ENCODE measurements around the gene GPR39. TPM values are rescaled to one million over a fixed set of nuclear protein-coding genes. Genes with fewer than 3 reads are reported as not detected.

Gene GPR39
- total RNA-seq, 2 experiments from 2014 or later = not detected

DNA sequence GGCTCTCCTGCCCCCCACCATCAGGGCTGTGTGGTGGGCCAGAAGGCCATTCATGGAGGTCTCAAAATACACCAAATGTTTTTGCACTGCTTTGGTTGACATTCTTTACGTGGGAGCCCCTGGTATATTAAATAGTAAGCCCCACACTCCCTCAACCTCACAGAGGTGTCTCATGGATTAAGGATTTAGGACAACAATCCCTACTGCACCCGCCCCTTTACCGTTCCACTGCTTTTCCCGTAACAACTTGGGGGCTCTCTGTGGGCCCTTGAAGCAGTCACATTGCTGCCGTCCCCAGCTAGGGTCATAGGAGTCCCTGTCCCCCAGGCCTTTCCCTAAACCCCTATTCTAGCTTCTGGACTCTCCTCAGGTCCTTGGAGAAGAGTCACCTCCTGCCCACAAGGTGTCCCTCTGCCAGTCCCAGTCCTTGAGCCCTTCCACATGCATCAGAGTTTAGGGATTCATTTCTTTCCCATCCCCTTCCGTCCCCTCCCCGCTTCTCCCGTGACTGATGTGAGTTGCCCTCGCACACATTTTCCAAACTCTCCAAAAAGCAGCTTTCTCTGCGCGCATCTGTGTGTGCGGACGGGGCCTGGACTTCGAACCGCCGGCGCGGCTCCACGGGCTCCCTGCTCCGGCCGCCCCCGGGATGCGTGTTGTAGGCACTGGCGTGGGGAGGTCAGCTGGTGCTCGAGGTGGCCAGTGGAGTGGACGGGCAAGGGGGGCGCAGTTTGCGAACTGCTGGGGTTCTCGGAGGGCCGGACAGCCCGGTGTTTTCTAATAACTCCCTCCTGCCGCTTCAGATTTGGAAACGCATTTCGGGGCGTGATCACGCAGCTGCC, 168.6 kb downstream of the GPR39 start:
- DNase-seq = no peak
- no peaks in the 10 kb centered on the region for H3K27me3 Mint-ChIP-seq
- H3K36me3 Mint-ChIP-seq (ENCODE audit: low read depth) = no peaks in the 10 kb centered on the region
- H3K27ac Mint-ChIP-seq = no peak overlapping the region
- TF ChIP-seq, protein P1, sequence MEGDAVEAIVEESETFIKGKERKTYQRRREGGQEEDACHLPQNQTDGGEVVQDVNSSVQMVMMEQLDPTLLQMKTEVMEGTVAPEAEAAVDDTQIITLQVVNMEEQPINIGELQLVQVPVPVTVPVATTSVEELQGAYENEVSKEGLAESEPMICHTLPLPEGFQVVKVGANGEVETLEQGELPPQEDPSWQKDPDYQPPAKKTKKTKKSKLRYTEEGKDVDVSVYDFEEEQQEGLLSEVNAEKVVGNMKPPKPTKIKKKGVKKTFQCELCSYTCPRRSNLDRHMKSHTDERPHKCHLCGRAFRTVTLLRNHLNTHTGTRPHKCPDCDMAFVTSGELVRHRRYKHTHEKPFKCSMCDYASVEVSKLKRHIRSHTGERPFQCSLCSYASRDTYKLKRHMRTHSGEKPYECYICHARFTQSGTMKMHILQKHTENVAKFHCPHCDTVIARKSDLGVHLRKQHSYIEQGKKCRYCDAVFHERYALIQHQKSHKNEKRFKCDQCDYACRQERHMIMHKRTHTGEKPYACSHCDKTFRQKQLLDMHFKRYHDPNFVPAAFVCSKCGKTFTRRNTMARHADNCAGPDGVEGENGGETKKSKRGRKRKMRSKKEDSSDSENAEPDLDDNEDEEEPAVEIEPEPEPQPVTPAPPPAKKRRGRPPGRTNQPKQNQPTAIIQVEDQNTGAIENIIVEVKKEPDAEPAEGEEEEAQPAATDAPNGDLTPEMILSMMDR (IDR thresholded peaks at IDR 0.05) = no peak
- CTCF ChIA-PET = no interaction called here
- no peaks in the 10 kb centered on the region for H3K9me3 Mint-ChIP-seq
- H3K4me1 Mint-ChIP-seq (ENCODE audit: low read depth) = no peaks in the 10 kb centered on the region
- no peak overlapping the region for H3K4me3 Mint-ChIP-seq
- POLR2A ChIA-PET = no interaction called here
- ATAC-seq = no peak
- intact Hi-C loops (cut with micrococcal nuclease) = no loop called here

DNA sequence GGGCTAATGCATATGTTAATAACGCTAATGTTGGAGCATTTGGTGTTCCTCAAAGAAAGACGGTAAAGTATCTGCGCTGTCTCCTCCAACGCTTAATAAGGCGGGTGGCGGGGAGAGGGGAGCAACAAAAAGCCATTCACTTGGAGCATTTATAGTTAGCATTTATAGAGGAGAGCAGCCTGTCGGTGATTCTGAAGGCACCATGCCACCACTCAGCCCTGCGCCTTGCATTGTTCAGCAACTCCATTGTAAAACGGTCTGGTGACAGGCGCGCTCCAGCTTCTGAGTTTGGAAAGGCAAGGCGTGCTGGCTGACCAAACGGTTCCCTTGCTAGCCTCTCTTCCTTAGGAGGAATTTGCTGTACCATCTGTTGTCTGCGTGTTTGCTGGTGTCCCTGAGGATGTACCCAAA, 169.5 kb downstream of the GPR39 start:
- intact Hi-C loops (cut with micrococcal nuclease) = no loop called here
- H3K36me3 Mint-ChIP-seq (ENCODE audit: low read depth) = no peaks in the 10 kb centered on the region
- H3K4me3 Mint-ChIP-seq = no peak overlapping the region
- no peaks in the 10 kb centered on the region for H3K27me3 Mint-ChIP-seq
- CTCF ChIA-PET = no interaction called here
- H3K27ac Mint-ChIP-seq = no peak overlapping the region
- H3K9me3 Mint-ChIP-seq = no peaks in the 10 kb centered on the region
- ATAC-seq (no peak), DNase-seq (no peak)
- POLR2A ChIA-PET = no interaction called here
- no peaks in the 10 kb centered on the region for H3K4me1 Mint-ChIP-seq (ENCODE audit: low read depth)
- TF ChIP-seq, protein P1 (IDR thresholded peaks at IDR 0.05) = no peak

DNA sequence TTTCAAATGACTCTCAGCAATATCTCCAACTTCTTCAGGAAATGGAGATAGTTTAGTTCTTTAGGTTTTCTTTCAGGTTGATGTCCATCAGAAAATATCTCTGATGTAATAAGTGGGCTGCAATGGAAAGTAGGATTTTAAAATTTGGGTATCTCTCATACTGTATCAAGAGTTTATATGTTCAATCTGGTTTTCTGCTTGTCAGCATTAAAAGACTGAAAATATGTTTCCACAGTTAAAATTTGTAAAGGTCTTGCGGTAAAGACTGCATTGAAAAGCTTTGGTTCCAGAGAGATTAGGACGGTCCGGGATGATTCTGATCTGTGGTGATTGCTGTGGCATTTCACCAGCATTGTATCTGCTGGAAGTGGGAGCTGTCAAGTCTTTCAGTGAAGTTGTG, 170.2 kb downstream of the GPR39 start:
- Mint-ChIP-seq H3K36me3 (ENCODE audit: low read depth) (no peaks in the 10 kb centered on the region), H3K4me1 (ENCODE audit: low read depth) (no peaks in the 10 kb centered on the region), H3K27ac (no peak overlapping the region), H3K9me3 (no peaks in the 10 kb centered on the region), H3K4me3 (no peak overlapping the region), H3K27me3 (no peaks in the 10 kb centered on the region)
- TF ChIP-seq, protein P1 (IDR thresholded peaks at IDR 0.05) = no peak
- ChIA-PET POLR2A (no interaction called here), CTCF (no interaction called here)
- intact Hi-C loops (cut with micrococcal nuclease) = no loop called here
- ATAC-seq = no peak
- DNase-seq = no peak

DNA sequence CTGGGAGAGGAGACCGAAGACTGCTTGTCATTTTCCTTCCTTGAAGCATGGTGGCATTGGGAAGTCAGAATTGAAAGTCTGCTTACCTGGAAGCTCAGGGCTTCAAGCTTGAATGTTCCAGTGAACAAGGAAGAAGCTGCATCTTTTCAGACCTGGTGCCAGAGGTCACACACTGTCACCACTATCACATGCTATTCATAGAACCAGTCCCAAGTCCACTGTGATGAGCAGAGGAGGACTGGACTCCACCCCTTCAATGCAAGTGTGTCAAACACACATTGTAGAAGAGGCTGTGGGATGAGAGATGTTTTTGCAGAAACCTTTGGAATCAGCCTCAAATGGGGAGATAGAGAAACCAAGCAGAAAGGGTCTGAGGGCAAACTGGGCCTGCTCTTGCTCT, 172.0 kb downstream of the GPR39 start:
- intact Hi-C loops (cut with micrococcal nuclease) = no loop called here
- no peak for ATAC-seq
- no peak overlapping the region for H3K4me3 Mint-ChIP-seq
- no peak overlapping the region for H3K27ac Mint-ChIP-seq
- CTCF ChIA-PET = interaction anchor here (1.0 kb wide), 1 partner anchor 84 kb away, joined by 3 read pairs; no protein-coding TSS in a partner anchor
- POLR2A ChIA-PET = no interaction called here
- no peaks in the 10 kb centered on the region for H3K27me3 Mint-ChIP-seq
- H3K4me1 Mint-ChIP-seq (ENCODE audit: low read depth) = no peaks in the 10 kb centered on the region
- no peaks in the 10 kb centered on the region for H3K36me3 Mint-ChIP-seq (ENCODE audit: low read depth)
- TF ChIP-seq, protein P1 (IDR thresholded peaks at IDR 0.05) = no peak
- DNase-seq = no peak
- H3K9me3 Mint-ChIP-seq = no peaks in the 10 kb centered on the region

DNA sequence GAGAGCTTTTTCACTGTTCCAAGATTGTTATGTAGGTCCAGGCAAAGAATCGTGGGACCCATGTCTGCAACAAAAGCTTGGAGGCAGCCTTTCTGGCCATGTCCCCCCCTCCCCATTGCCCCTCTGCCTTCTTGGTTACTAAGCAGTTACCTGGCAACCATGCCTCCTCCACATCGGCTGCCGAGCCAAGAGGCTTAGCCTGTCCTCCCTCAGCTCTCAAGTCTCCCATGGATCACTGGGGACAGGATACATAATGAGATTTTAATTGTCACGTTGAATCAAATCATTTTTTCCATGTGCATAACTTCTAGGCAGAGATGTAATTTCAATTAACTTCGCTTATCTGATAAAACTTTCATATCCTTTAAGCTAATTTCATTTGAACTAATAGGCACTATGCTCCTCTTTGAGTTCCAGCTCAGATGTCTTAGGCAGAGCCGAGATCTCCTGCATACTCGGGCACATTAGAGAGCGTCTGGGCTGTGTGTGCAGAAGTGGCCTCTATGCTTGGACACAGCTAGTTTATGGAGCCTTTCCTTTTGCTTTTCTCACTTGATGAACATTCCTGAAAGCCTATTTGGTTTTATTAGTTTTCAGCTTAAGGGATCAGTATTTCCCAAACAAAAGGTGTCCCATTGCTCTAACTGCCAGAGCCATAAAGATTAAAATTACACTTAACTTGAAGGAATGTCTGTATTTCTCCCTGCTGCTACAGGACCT, 172.7 kb downstream of the GPR39 start:
- H3K4me3 Mint-ChIP-seq = no peak overlapping the region
- H3K36me3 Mint-ChIP-seq (ENCODE audit: low read depth) = no peaks in the 10 kb centered on the region
- ChIA-PET CTCF (interaction anchor here (1.0 kb wide), 1 partner anchor 84 kb away, joined by 3 read pairs; no protein-coding TSS in a partner anchor), POLR2A (no interaction called here)
- H3K27me3 Mint-ChIP-seq = no peaks in the 10 kb centered on the region
- no peak for DNase-seq
- no peak overlapping the region for H3K27ac Mint-ChIP-seq
- no peak for ATAC-seq
- intact Hi-C loops (cut with micrococcal nuclease) = no loop called here
- no peaks in the 10 kb centered on the region for H3K9me3 Mint-ChIP-seq
- TF ChIP-seq, protein P1 (IDR thresholded peaks at IDR 0.05) = no peak
- H3K4me1 Mint-ChIP-seq (ENCODE audit: low read depth) = no peaks in the 10 kb centered on the region
